Measurements from ENCODE around the gene UBE2G1. TPM values are rescaled to one million over a fixed set of nuclear protein-coding genes. Genes with fewer than 3 reads are reported as not detected.

The UBE2G1 gene
- total RNA-seq, 1 donor: 36.2 TPM

GRCh38 chr17:4405699-4406098 is 39.2 kb upstream of the UBE2G1 start:
- no peak for TF ChIP-seq CTCF (IDR thresholded peaks at IDR 0.05; ENCODE audit: extremely low read depth, low read depth, low read length)
- Histone ChIP-seq H2AFZ (ENCODE audit: low read length) (no peak overlapping the region), H3K27ac (ENCODE audit: low read depth, low read length) (no peak overlapping the region), H3K36me3 (ENCODE audit: insufficient read depth, low read length) (no peaks in the 10 kb centered on the region), H3K9me3 (ENCODE audit: low read depth, low read length) (no peaks in the 10 kb centered on the region), H3K79me2 (ENCODE audit: insufficient read depth, low read length) (no peaks in the 10 kb centered on the region), H3K4me1 (ENCODE audit: insufficient read depth, low read length) (no peaks in the 10 kb centered on the region), H3K4me2 (ENCODE audit: insufficient read depth, low read length) (no peak overlapping the region), H3K4me3 (ENCODE audit: insufficient read depth, low read length) (no peak overlapping the region), H4K20me1 (ENCODE audit: insufficient read depth, low read length) (no peaks in the 10 kb centered on the region), H3K27me3 (ENCODE audit: insufficient read depth, low read length) (peaks cover 2% of the 10 kb centered on the region)
- no peak for DNase-seq (ENCODE audit: insufficient read length, low spot score, missing footprints)

GRCh38 chr17:4405038-4405669 is 38.7 kb upstream of the UBE2G1 start:
- Histone ChIP-seq H3K27me3 (ENCODE audit: insufficient read depth, low read length) (peaks cover 2% of the 10 kb centered on the region), H3K79me2 (ENCODE audit: insufficient read depth, low read length) (no peaks in the 10 kb centered on the region), H3K4me1 (ENCODE audit: insufficient read depth, low read length) (no peaks in the 10 kb centered on the region), H2AFZ (ENCODE audit: low read length) (no peak overlapping the region), H3K4me3 (ENCODE audit: insufficient read depth, low read length) (no peak overlapping the region), H4K20me1 (ENCODE audit: insufficient read depth, low read length) (no peaks in the 10 kb centered on the region), H3K27ac (ENCODE audit: low read depth, low read length) (no peak overlapping the region), H3K4me2 (ENCODE audit: insufficient read depth, low read length) (no peak overlapping the region), H3K9me3 (ENCODE audit: low read depth, low read length) (no peaks in the 10 kb centered on the region), H3K36me3 (ENCODE audit: insufficient read depth, low read length) (no peaks in the 10 kb centered on the region)
- peak; percentile 44 for DNase-seq (ENCODE audit: insufficient read length, low spot score, missing footprints)
- no peak for TF ChIP-seq CTCF (IDR thresholded peaks at IDR 0.05; ENCODE audit: extremely low read depth, low read depth, low read length)

- DNase-seq (ENCODE audit: insufficient read length, low spot score, missing footprints): no peak
- no peaks in the 10 kb centered on the region for H3K27me3 ChIP-seq (ENCODE audit: insufficient read depth, low read length)
- no peak for TF ChIP-seq CTCF (IDR thresholded peaks at IDR 0.05; ENCODE audit: extremely low read depth, low read depth, low read length)
- H3K79me2 ChIP-seq (ENCODE audit: insufficient read depth, low read length): no peaks in the 10 kb centered on the region
- H4K20me1 ChIP-seq (ENCODE audit: insufficient read depth, low read length): no peaks in the 10 kb centered on the region
- H3K4me1 ChIP-seq (ENCODE audit: insufficient read depth, low read length): no peaks in the 10 kb centered on the region
- no peak overlapping the region for H3K4me3 ChIP-seq (ENCODE audit: insufficient read depth, low read length)
- no peak overlapping the region for H3K27ac ChIP-seq (ENCODE audit: low read depth, low read length)
- no peaks in the 10 kb centered on the region for H3K9me3 ChIP-seq (ENCODE audit: low read depth, low read length)
- H2AFZ ChIP-seq (ENCODE audit: low read length): no peak overlapping the region
- H3K36me3 ChIP-seq (ENCODE audit: insufficient read depth, low read length): no peaks in the 10 kb centered on the region
- no peak overlapping the region for H3K4me2 ChIP-seq (ENCODE audit: insufficient read depth, low read length)
Measured at GRCh38 chr17:4397840-4398239, 31.4 kb upstream of the UBE2G1 start.

- Histone ChIP-seq H3K36me3 (ENCODE audit: insufficient read depth, low read length) (no peaks in the 10 kb centered on the region), H3K27me3 (ENCODE audit: insufficient read depth, low read length) (no peaks in the 10 kb centered on the region), H3K9me3 (ENCODE audit: low read depth, low read length) (no peaks in the 10 kb centered on the region), H3K4me2 (ENCODE audit: insufficient read depth, low read length) (no peak overlapping the region), H2AFZ (ENCODE audit: low read length) (no peak overlapping the region), H3K4me1 (ENCODE audit: insufficient read depth, low read length) (no peaks in the 10 kb centered on the region), H3K79me2 (ENCODE audit: insufficient read depth, low read length) (no peaks in the 10 kb centered on the region), H3K4me3 (ENCODE audit: insufficient read depth, low read length) (no peak overlapping the region), H3K27ac (ENCODE audit: low read depth, low read length) (no peak overlapping the region), H4K20me1 (ENCODE audit: insufficient read depth, low read length) (no peaks in the 10 kb centered on the region)
- TF ChIP-seq CTCF (IDR thresholded peaks at IDR 0.05; ENCODE audit: extremely low read depth, low read depth, low read length): no peak
- DNase-seq (ENCODE audit: insufficient read length, low spot score, missing footprints): no peak
Measured at GRCh38 chr17:4395111-4395478, 28.6 kb upstream of the UBE2G1 start.

All from osteoblast (primary cell).